GM18858 (cell line): Measurements from ENCODE around the gene TMEM123.

Experiments
- ATAC-seq: cut with Tn5 transposase; IDR thresholded peaks from one replicate; pipeline ENCODE4 v1.9.1; 2021; ENCODE audit not compliant: unreplicated experiment

TMEM123 gene

DNA sequence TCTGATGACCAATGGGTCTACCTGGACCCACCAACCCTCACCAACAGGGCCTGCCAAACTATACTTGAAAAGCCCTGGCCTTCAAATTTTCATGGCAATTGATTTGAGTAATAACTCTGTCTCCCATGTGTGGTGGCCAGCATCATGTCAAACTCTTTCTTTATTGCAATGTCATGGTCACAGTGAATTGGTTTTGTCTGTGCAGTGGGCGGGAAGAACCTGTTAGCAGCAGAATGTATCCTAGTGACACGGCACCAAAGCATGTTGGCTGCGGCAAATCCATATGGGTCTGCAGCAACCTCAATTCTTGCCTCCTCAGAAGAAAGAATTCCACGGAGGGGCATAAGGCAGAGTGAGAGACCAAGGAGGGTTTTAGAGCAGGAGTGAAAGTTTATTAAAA, 19.6 kb upstream of the TMEM123 start:
- no peak for ATAC-seq

- ATAC-seq = no peak
These were observed 18.9 kb upstream of the TMEM123 start for GRCh38 chr11:102471474-102471873.

GRCh38 chr11:102470251-102470650, 17.7 kb upstream of the TMEM123 start:
- no peak for ATAC-seq

DNA sequence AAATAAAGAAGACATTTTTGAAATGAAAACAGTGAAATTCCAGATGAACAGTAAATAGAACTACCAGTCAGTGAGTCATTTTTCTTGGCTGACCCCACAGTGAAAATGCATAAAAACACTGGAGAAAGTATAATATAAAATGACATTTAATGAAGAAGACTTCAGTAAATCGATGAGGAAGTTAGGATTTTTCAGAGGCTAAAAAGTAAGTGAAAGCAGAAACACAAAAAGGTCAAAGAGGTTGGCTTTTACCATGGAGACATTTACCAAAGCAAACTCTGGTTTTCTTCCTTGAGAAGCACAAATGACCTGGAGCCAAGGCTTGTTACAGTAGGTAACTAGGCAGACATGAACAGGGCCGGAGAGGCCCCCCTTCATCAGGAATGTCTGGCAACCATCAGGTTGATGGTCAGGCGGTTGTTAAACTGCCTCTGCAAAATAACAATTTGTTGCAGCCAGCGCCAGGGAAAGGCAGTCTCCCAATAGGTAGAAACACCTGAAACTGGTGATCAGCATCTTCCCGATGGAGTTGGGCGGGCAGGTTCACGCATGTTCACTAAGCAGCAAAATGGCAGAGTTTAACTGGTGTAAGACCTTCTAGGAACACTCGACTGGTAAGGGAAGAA, 16.7 kb upstream of the TMEM123 start:
- ATAC-seq = no peak

- no peak for ATAC-seq
These were observed 16.1 kb upstream of the TMEM123 start for GRCh38 chr11:102468616-102469195.

DNA sequence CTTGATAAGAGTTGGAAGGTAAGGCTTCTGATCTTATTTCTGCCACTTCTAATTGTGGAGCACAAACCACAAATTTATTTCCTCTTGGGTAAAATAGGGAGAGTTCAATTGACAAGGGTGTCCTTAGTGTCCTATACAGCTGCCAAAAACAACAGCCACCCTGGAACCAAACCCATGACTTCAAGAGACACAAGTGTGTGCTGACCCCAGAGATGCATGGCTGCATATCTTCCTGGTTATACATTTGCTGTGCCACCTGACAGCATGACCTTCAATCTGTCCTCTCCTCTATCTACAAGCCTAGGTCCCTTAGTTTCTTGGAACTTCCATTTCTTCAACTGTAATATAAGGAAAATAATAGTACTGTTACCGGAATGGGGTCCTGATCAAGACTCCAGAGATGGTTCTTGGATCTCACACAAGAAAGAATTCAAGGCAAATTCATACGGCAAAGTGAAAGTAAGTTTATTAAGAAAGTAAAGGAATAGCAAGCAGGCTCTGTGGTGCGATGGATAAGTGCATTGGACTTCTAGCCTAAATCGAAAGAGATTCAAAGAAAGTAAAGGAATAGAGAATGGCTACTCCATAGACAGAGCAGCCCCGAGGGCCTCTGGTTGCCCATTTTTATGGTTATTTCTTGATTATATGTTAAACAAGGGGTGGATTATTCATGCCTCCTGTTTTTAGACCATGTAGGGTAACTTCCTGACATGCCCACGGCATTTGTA, 15.5 kb upstream of the TMEM123 start:
- no peak for ATAC-seq

DNA sequence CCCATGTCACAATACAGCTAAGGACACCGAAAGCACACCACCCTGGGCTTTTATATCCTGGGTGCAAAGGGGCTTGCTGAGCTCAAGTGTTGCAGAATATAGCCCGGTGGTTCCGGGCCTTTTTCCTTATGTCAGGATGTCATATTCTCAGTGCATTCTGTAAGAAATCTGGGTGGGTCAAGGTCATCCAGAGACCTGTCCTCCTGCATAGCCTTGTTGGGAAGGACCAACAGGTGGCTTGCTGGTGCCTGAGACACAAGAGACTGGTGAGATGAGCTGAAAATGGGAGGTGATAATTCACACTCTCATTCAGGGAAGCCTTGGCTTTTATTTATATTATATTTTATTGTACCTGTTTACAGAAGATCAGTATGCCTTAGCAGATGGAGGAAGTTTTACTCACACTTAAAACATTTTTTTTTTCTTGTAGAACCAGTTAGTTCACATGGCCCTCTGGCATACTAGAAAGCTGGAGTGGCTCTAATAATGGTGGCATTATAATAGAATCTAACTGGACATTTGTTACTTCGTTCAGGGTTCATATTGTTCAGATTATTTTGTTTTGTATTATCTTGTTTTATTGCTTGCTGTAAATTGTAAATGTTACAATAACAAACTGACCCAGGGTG, 14.6 kb upstream of the TMEM123 start:
- no peak for ATAC-seq

- ATAC-seq = no peak
These were observed 13.1 kb upstream of the TMEM123 start for GRCh38 chr11:102465696-102466095.

DNA sequence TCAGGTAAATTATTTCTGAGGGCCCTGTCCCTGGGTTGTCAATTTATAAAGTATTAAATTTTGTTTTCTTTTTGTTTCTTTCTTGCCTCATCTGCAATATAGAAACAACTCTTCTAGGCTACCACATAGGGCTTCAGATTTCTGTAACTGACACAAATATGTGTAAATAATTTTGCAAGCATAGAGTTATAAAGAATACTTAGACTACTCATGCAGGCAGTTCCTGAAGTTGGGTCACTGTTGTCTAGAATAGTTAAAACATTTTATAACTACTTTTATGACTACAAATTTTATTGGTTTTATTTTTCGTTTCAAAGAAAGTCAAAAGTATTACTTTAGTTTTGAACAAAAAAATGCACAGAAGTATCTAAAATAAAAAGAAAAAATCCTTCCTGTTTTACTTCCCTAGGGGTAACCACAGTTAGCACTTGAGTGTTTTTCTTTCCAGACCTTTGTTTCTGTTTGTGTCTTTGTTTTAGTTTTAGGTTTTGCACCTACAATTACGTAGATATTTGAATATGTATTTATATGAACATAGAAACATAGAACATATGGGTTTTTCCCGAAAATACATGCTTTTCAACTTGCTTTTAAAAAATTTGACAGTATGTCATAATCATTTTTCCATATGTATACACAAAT, 12.4 kb upstream of the TMEM123 start:
- peak; percentile 58 for ATAC-seq

- no peak for ATAC-seq
These were observed 11.5 kb upstream of the TMEM123 start for GRCh38 chr11:102464037-102464436.

- ATAC-seq = no peak
These were observed 10.0 kb upstream of the TMEM123 start for GRCh38 chr11:102462610-102463009.

GRCh38 chr11:102459393-102459792, 6.8 kb upstream of the TMEM123 start:
- ATAC-seq = peak; percentile 44

GRCh38 chr11:102458548-102458947, 6.0 kb upstream of the TMEM123 start:
- ATAC-seq = no peak

GRCh38 chr11:102457865-102458264, 5.3 kb upstream of the TMEM123 start:
- ATAC-seq = no peak

- no peak for ATAC-seq
These were observed 4.6 kb upstream of the TMEM123 start for GRCh38 chr11:102457056-102457677.

GRCh38 chr11:102456381-102456780, 3.8 kb upstream of the TMEM123 start:
- no peak for ATAC-seq

GRCh38 chr11:102453921-102454320, 1.4 kb upstream of the TMEM123 start:
- no peak for ATAC-seq

- no peak for ATAC-seq
These were observed 734 bp upstream of the TMEM123 start for GRCh38 chr11:102453302-102453695.

DNA sequence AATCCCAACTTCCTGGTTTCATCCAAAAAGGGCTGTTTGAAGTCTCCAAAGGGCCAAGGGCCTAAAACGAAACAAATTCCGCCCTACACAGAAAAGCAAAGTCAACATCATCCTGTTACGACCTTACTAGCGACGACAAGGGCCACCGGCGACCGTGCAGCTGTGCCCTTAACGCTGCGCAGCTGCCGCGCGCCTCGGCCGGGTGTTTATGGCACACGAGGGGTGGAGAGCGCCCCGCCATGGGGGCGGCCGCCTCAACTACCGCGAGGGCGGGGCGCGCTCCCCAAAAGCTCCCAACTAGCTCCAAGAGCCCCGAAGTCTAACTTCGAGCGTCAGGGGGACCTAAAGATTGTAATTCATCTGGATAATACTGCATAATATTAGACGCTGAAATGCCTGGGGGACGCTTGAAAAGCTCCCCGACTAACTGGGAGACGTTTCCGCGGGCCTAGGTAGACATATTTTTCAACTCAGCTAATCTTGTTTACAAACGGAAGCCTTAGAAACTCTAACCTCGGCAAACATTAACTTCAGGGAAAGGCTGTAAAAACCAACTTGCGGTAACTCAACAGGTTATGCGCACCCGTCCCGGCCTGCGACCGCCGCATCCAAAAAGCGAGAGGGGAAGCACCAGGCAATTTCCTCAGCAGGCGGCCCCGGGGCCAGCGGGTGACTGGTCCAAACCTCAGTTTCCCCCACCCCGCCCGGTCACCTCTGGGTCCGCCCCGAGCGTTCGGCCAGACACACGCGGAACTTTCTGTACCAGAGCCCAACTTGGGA, 694 bp downstream of the TMEM123 start:
- peak; percentile 54 for ATAC-seq

- ATAC-seq = no peak
These were observed 1.4 kb downstream of the TMEM123 start for GRCh38 chr11:102451041-102451680.
